GM19099 (cell line): ENCODE results near the gene PYGM.

ENCODE experiments used
- POLR2A ChIP-seq: IDR thresholded peaks from 3 replicates; pipeline ENCODE4 v1.6.1; 2011; ENCODE audit warnings: low read depth; ENCODE audit not compliant: insufficient read length; ENCODE audit errors: extremely low read depth

PYGM gene

DNA sequence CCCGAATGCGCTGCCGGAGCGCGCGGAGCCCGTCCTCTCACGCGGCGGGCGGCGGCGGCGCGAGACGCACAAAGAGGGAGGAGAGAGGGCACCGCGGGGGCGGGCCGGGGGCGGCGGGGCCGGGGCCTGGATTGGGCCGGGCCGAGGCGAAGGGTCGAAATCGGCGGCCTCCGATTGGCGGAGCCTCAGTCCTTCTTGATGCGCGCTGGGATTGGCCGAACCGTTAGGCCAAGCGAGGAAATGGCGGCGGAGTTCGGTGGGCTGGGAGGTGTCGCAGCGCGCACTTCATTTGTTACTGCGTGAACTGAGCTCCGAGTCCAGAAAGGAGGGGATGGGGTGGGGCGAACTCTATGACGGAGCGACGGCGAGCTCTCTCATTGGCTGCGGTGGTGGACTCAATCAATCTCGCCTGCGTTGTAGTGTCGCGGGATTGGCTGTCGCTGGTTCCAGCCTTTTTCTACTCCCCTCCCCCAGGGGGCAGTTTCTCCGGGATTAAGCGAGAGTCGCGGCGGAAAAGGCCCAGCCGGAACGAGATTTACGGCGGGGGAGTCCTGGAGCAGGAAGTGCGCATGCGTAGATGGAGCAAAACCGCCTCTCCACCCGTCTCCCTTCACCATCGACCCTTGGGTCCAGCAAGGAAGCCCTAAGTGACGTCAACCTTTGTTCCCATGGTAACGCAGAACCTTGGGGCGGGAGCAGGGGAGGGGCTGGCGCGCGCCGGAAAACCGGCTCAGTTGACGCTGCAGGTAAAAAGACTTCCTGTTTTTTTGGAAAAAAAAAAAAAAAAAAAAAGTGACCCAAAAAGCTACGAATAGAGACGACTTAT, 18.9 kb upstream of the PYGM start, which contains the start of gene SF1:
Gene SF1 (minus strand): TSS at position 70 of the 826 bp plus-strand sequence. CDS start 150 bp downstream, outside the sequence.
- peak; percentile 85 for TF ChIP-seq POLR2A

DNA sequence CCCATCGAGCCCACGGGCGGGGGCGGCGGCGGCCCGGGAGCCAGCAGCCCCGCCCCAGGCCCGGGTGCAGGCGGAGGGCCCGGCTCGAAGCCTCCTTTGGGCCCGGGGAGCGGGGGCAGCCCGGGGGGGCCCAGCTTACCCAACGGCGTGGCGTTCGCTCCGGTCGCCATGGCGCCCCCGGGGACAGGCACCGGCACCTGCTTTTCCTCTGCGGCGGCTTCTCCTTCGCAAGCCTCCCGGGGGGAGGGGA, 18.4 kb upstream of the PYGM start:
- TF ChIP-seq POLR2A: no peak

GRCh38 chr11:64777449-64778222, 17.9 kb upstream of the PYGM start:
- peak; percentile 8 for TF ChIP-seq POLR2A

- TF ChIP-seq POLR2A: no peak
Measured at GRCh38 chr11:64776875-64777274, 17.1 kb upstream of the PYGM start.

- TF ChIP-seq POLR2A: no peak
Measured at GRCh38 chr11:64776425-64776824, 16.7 kb upstream of the PYGM start.

DNA sequence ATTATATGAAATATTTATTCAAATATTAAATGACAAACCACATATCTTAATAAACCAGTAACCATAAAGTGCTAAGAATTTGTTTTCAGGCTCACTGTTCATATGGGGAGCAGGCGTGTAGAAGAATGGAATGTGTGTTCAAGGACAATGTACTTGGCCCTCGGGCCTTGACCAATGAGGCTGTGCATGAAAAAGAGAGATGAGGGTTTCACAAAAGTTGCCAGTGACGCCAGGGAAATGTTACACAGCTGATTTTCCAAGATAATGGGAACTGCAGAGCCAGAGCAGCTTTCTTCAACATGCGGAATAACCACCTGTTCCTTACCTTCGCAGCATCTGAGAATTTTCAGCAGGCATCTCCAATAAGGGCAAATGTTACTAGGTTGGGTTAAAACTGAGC, 14.4 kb upstream of the PYGM start:
- TF ChIP-seq POLR2A: no peak

DNA sequence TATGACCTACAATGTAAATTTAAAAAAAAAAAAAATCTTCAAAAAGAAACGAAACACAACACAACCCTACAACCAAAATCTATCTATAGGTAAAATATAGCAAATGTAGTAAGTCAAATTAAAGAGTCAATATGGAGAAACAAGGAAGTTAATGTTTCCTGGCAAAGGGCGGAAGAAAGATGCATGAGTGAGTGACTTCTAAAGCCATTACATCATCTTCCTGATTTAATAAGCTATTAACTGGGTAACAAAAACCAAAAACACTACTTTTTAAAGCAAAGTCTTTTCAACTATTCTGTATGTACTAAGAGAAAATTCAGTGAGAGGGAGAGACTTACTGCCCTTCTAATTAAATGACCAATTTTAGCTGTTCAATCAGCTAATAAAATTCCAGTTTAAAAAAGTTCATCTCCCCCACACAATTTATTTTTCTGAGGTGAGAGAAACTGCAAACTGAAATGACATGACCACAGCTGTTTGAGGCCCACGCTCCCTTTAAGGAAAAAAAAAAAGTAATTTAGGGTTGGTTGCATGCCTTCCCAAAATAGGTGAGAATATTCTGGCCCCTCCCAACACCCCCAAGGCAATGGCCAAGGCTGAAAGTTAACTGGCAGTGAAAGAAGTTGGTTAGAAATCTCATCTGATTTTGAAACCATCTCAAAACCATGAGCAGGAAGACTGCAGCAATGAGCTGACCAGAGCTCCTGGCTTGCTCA, 12.7 kb upstream of the PYGM start:
- no peak for TF ChIP-seq POLR2A

DNA sequence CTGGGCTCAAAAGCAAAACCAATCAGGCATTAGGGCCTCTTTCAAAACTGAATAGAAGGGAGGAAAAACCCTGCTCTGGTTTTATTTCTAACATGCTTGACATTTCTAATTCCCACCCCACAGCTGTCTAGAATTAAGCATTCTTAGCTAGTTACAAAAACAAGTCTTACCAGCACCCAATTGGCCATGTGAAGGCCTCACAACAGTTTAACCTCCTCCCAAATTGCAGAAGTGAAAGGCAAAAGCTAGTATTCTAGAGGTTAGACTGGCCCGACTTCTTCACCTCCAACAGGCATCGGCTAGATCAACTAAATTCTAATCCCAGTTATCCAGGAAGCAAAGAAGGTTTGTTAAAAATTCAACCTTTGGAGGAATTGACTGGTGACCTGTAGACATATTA, 12.1 kb upstream of the PYGM start:
- no peak for TF ChIP-seq POLR2A

- no peak for TF ChIP-seq POLR2A
Measured at GRCh38 chr11:64770120-64770519, 10.3 kb upstream of the PYGM start.

- TF ChIP-seq POLR2A: no peak
Measured at GRCh38 chr11:64769283-64769682, 9.5 kb upstream of the PYGM start.

- no peak for TF ChIP-seq POLR2A
Measured at GRCh38 chr11:64768300-64768694, 8.5 kb upstream of the PYGM start.

GRCh38 chr11:64767344-64768299, 7.8 kb upstream of the PYGM start:
- no peak for TF ChIP-seq POLR2A

- no peak for TF ChIP-seq POLR2A
Measured at GRCh38 chr11:64766881-64767280, 7.1 kb upstream of the PYGM start.

DNA sequence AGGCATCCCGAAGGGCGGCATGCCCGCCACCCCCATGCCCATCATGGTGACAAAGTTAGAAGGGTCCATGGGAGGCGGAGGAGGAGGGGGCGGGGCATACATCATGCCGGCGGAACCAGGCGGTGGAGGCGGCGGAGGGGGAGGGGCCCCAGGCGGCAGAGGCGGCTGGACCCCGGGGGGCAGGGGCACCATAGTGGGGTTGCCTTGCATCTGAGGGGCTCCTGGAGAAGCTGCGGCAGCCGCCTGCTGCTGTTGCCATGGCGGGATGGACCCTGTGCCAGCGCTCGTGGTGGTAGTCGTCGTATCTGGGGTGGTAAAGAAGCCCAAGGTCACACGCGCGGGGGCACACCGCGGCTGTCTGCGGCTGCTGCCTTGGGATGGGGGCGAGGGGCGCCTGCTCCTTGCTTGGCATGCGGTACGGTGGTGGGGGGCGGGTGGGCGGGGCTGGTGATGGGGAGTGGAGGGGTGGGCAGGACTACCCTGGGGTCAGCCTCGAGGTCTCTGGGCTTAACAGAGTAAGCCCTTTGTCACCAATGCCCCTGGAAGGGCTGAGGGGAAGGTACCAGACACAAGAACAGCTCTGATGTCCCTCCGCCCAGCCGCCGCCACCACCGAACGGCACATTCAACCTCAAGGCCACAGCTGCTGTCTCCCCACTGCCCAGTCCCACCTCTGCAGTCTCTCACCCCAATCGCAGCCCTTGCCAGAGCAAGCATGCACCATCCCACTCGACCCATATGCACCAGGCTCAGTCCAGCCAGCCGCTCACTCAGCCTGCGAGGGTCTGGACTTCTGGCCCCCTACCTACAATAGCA, 6.3 kb upstream of the PYGM start:
- TF ChIP-seq POLR2A: no peak
